Mesenchymal stem cell (in vitro differentiated cells and primary cell): ENCODE results near the gene SEPTIN5.
A peak's percentile ranks its signal among the peaks of the same experiment; 100 is the strongest.

Experiments used
- DNase-seq: peaks from one replicate; pipeline ENCODE4 v3.0.0-alpha.2; 2013
- H2AFZ ChIP-seq: one replicate; pipeline ENCODE4 v1.6.1; 2013; ENCODE audit warnings: low read depth, mild to moderate bottlenecking, control low read depth, inconsistent platforms, low read length, moderate library complexity
- H2AK5ac ChIP-seq: 2 replicates; pipeline ENCODE4 v1.6.1; 2013; ENCODE audit warnings: low read length, moderate library complexity, mild to moderate bottlenecking, inconsistent platforms; ENCODE audit not compliant: severe bottlenecking
- H2BK120ac ChIP-seq: one replicate; pipeline ENCODE4 v1.6.1; 2013; ENCODE audit warnings: low read depth, mild to moderate bottlenecking, inconsistent platforms, low read length, moderate library complexity
- H2BK12ac ChIP-seq, 2 experiments: one replicate each; pipeline ENCODE4 v1.6.1; 2013; ENCODE audit warnings: inconsistent platforms in 2 of 2, low read length in 2 of 2, mild to moderate bottlenecking in 2 of 2, moderate library complexity in 2 of 2, control low read depth in 1 of 2
- H2BK15ac ChIP-seq: one replicate; pipeline ENCODE4 v1.6.1; 2013; ENCODE audit warnings: mild to moderate bottlenecking, low read depth, inconsistent platforms; ENCODE audit not compliant: poor library complexity, severe bottlenecking
- H2BK5ac ChIP-seq: 2 replicates; pipeline ENCODE4 v1.6.1; 2013; ENCODE audit warnings: low read depth, mild to moderate bottlenecking, low read length, control low read depth, inconsistent platforms; ENCODE audit not compliant: poor library complexity, severe bottlenecking
- H3K14ac ChIP-seq, 2 experiments: one replicate each; pipeline ENCODE4 v1.6.1; 2013; ENCODE audit warnings: inconsistent platforms in 2 of 2, low read length in 2 of 2, control low read depth in 1 of 2, mild to moderate bottlenecking in 1 of 2, moderate library complexity in 1 of 2
- H3K18ac ChIP-seq, 2 experiments: one replicate each; pipeline ENCODE4 v1.6.1; 2013; ENCODE audit warnings: inconsistent platforms in 2 of 2, low read length in 2 of 2, control low read depth in 1 of 2, low read depth in 1 of 2, mild to moderate bottlenecking in 1 of 2
- H3K23ac ChIP-seq, 2 experiments: one replicate each; pipeline ENCODE4 v1.6.1; 2013; ENCODE audit warnings: inconsistent platforms in 2 of 2, low read length in 2 of 2, mild to moderate bottlenecking in 2 of 2, moderate library complexity in 2 of 2, control low read depth in 1 of 2
- H3K27ac ChIP-seq: 2 replicates; pipeline ENCODE4 v1.5.1; 2013; ENCODE audit warnings: mild to moderate bottlenecking, moderate library complexity, low read length, control low read depth, inconsistent platforms; ENCODE audit not compliant: poor library complexity, severe bottlenecking
- H3K27me3 ChIP-seq, 2 experiments: 2 replicates each; pipeline versions ENCODE4 v1.6.1 to v1.7.0; 2013; ENCODE audit warnings: low read length in 2 of 2, mild to moderate bottlenecking in 2 of 2, moderate library complexity in 2 of 2, control low read depth in 1 of 2, inconsistent platforms in 1 of 2; ENCODE audit not compliant: control insufficient read depth in 1 of 2, insufficient read depth in 1 of 2
- H3K36me3 ChIP-seq, 2 experiments: 2 replicates each; pipeline versions ENCODE4 v1.6.1 to v1.7.0; 2013; ENCODE audit warnings: low read length in 2 of 2, control low read depth in 1 of 2, inconsistent platforms in 1 of 2, low read depth in 1 of 2, mild to moderate bottlenecking in 1 of 2; ENCODE audit not compliant: insufficient read depth in 2 of 2, control insufficient read depth in 1 of 2
- H3K4ac ChIP-seq, 2 experiments: one replicate each; pipeline ENCODE4 v1.6.1; 2013; ENCODE audit warnings: inconsistent platforms in 2 of 2, low read length in 2 of 2, mild to moderate bottlenecking in 2 of 2, moderate library complexity in 2 of 2, control low read depth in 1 of 2, low read depth in 1 of 2
- H3K4me1 ChIP-seq: 2 replicates; pipeline ENCODE4 v1.6.1; 2013; ENCODE audit warnings: low read depth, low read length, control low read depth; ENCODE audit not compliant: control insufficient read depth, insufficient read depth
- H3K4me2 ChIP-seq: 2 replicates; pipeline ENCODE4 v1.6.1; 2013; ENCODE audit warnings: low read length, mild to moderate bottlenecking, inconsistent platforms; ENCODE audit not compliant: poor library complexity, severe bottlenecking
- H3K4me3 ChIP-seq, 2 experiments: 2 replicates each; pipeline versions ENCODE4 v1.5.1 to v1.7.0; 2013; ENCODE audit warnings: low read length in 2 of 2, mild to moderate bottlenecking in 2 of 2, control low read depth in 1 of 2, low read depth in 1 of 2; ENCODE audit not compliant: insufficient read depth in 1 of 2
- H3K79me1 ChIP-seq: replicated peaks from 2 replicates; pipeline ENCODE4 v1.6.1; 2013; ENCODE audit warnings: mild to moderate bottlenecking, control low read depth, low read length, inconsistent platforms; ENCODE audit not compliant: poor library complexity, severe bottlenecking
- H3K9ac ChIP-seq: 2 replicates; pipeline ENCODE4 v1.7.0; 2013; ENCODE audit warnings: mild to moderate bottlenecking, low read length, moderate library complexity
- H3K9me3 ChIP-seq: 2 replicates; pipeline ENCODE4 v1.7.0; 2013; ENCODE audit warnings: mild to moderate bottlenecking, low read length; ENCODE audit not compliant: control insufficient read depth
- H4K8ac ChIP-seq: one replicate; pipeline ENCODE4 v1.6.1; 2013; ENCODE audit warnings: inconsistent platforms, mild to moderate bottlenecking, low read length, moderate library complexity
- H4K91ac ChIP-seq: one replicate; pipeline ENCODE4 v1.6.1; 2013; ENCODE audit warnings: mild to moderate bottlenecking, low read length, inconsistent platforms
- WGBS: methylation state at CpG from one replicate; pipeline ENCODE4 v1.1.7; 2013; ENCODE audit warnings: mixed read lengths; 5-methylcytosine and 5-hydroxymethylcytosine counted together

SEPTIN5 gene

DNA sequence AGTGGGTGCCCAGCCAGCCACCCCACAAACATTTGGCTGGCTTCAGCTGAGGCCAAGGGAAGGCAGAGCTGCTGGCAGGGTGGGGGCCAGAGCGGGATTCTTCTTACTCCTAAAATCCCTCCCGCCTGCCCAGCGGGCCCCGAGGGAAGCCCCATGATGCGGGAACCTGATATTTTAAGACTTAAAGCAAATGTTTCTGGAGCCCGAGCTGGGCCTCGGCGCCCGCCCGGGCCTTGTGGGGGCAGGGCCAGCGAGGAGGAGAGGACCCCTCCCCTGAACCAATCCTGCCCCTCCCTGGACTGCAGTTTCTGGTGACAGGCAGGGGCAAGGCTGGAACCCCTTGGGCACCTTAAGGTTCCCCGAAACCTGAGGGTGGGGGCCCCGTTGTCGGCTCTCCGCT lies 26.3 kb downstream of the SEPTIN5 start:
- no peak overlapping the region for H2AFZ ChIP-seq
- no peak overlapping the region for H3K4me3 ChIP-seq
- no peaks in the 10 kb centered on the region for H3K79me1 ChIP-seq
- no peak overlapping the region for H2BK15ac ChIP-seq
- H3K18ac ChIP-seq, result no peak overlapping the region
- DNase-seq, result no peak
- H3K4me2 ChIP-seq, result no peak overlapping the region
- 89% methylated on average over 15 of the region's 15 CpGs for WGBS
- no peaks in the 10 kb centered on the region for H3K9me3 ChIP-seq
- H3K36me3 ChIP-seq, result no peaks in the 10 kb centered on the region
- no peak overlapping the region for H2BK5ac ChIP-seq
- peaks cover 2% of the 10 kb centered on the region for H3K4me1 ChIP-seq
- no peak overlapping the region for H3K4ac ChIP-seq
- H4K8ac ChIP-seq, result no peak overlapping the region
- no peak overlapping the region for H2BK120ac ChIP-seq
- H2AK5ac ChIP-seq, result no peak overlapping the region
- no peak overlapping the region for H3K9ac ChIP-seq
- no peak overlapping the region for H4K91ac ChIP-seq
- no peak overlapping the region for H3K23ac ChIP-seq
- H2BK12ac ChIP-seq, result no peak overlapping the region
- H3K27ac ChIP-seq, result no peak overlapping the region
- H3K27me3 ChIP-seq, result peaks cover 8 to 35% of the 10 kb centered on the region in 2 experiments
- H3K14ac ChIP-seq, result no peak overlapping the region

DNA sequence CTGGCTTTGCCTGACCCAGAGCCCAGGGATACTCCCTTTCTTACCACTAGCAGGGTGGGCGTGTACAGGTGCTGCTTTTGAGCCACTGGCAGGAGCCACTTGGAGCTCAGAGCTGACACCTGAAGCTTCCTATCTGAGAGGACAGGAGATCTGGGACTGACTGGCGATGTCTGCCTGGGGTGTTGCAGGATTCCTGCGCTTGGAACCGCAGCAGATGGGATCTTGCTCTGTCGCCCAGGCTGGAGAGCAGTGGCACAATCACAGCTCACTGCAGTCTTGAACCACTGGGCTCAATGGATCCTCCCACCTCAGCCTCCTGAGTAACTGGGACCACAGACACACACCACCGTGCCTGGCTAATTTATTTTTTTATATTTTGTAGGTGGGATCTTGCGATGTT lies 26.8 kb downstream of the SEPTIN5 start:
- no peak overlapping the region for H4K8ac ChIP-seq
- no peak overlapping the region for H2AFZ ChIP-seq
- H3K4ac ChIP-seq, result no peak overlapping the region
- H3K27ac ChIP-seq, result no peak overlapping the region
- H2BK120ac ChIP-seq, result no peak overlapping the region
- no peak overlapping the region for H3K4me2 ChIP-seq
- peaks cover 7 to 33% of the 10 kb centered on the region in 2 experiments for H3K27me3 ChIP-seq
- H3K4me3 ChIP-seq, result no peak overlapping the region
- no peaks in the 10 kb centered on the region for H3K79me1 ChIP-seq
- H2BK15ac ChIP-seq, result no peak overlapping the region
- H3K4me1 ChIP-seq, result peaks cover 6% of the 10 kb centered on the region
- H2BK12ac ChIP-seq, result no peak overlapping the region
- no peak overlapping the region for H3K23ac ChIP-seq
- H3K9me3 ChIP-seq, result no peaks in the 10 kb centered on the region
- 94% methylated on average over 6 of the region's 7 CpGs for WGBS
- no peak for DNase-seq
- no peak overlapping the region for H2AK5ac ChIP-seq
- no peak overlapping the region for H3K14ac ChIP-seq
- no peaks in the 10 kb centered on the region for H3K36me3 ChIP-seq
- H3K9ac ChIP-seq, result no peak overlapping the region
- H2BK5ac ChIP-seq, result no peak overlapping the region
- no peak overlapping the region for H3K18ac ChIP-seq
- H4K91ac ChIP-seq, result no peak overlapping the region

DNA sequence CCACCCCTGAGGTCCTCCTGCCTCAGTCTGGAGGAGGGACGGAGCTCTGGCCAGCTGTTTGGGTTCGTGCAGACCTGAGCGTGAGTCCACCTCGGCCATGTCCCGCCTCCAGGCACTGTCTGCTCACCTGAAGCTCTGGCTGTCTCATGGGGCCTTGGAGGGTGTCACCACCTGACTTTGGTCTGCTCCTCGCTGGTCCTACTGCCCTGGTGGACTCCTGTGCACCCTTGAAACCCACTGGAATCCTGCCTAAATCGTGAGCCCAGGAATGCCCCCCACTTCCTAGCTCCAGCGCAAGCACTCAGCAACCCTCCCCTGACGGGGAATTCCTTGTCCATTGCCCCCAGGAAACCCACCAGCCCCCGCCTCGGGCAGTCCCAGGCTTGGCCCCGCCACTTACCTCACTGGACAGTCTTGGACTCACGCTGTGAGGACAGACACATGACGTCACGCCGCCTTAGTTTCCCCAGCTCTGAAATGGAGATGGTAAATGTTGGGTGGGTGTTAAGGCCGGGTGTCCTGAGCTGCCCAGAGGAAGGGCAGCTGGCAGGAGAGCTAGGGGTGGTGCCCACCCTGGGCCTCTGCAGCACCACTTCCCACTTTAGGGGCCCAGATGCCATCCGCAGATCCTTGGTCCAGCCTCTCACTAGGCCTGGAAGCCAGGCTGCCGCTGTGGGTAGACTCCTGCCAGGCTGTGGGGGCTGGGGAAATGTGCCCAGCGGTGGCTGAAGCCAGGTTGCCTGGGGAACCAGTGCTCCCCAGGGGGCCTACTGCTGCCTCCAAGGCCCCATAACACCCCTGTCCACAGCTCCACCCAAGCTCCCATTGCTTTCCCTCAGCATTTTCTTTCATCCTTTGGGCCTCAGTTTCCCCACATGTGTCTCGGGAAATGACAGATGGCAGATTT lies 28.1 kb downstream of the SEPTIN5 start:
- H3K4me1 ChIP-seq, result peaks cover 6% of the 10 kb centered on the region
- peaks cover 3 to 24% of the 10 kb centered on the region in 2 experiments for H3K27me3 ChIP-seq
- no peak for DNase-seq
- 89% methylated on average over 21 of the region's 21 CpGs for WGBS
- H3K14ac ChIP-seq, result no peak overlapping the region
- no peak overlapping the region for H2AK5ac ChIP-seq
- H3K23ac ChIP-seq, result no peak overlapping the region
- H4K8ac ChIP-seq, result no peak overlapping the region
- no peak overlapping the region for H3K27ac ChIP-seq
- no peaks in the 10 kb centered on the region for H3K9me3 ChIP-seq
- H3K18ac ChIP-seq, result no peak overlapping the region
- H2BK15ac ChIP-seq, result no peak overlapping the region
- H3K4ac ChIP-seq, result no peak overlapping the region
- no peaks in the 10 kb centered on the region for H3K79me1 ChIP-seq
- no peak overlapping the region for H3K9ac ChIP-seq
- H2BK120ac ChIP-seq, result no peak overlapping the region
- no peak overlapping the region for H3K4me2 ChIP-seq
- no peak overlapping the region for H2AFZ ChIP-seq
- no peak overlapping the region for H2BK12ac ChIP-seq
- H4K91ac ChIP-seq, result peak overlapping the region; percentile 18
- H3K4me3 ChIP-seq, result no peak overlapping the region
- H2BK5ac ChIP-seq, result no peak overlapping the region
- no peaks in the 10 kb centered on the region for H3K36me3 ChIP-seq

GRCh38 chr22:19743081-19743480 lies 28.8 kb downstream of the SEPTIN5 start:
- no peaks in the 10 kb centered on the region for H3K36me3 ChIP-seq
- DNase-seq, result no peak
- peaks cover 3 to 23% of the 10 kb centered on the region in 2 experiments for H3K27me3 ChIP-seq
- H3K79me1 ChIP-seq, result no peaks in the 10 kb centered on the region
- no peak overlapping the region for H2BK5ac ChIP-seq
- H2BK120ac ChIP-seq, result no peak overlapping the region
- no peak overlapping the region for H2AK5ac ChIP-seq
- H4K8ac ChIP-seq, result no peak overlapping the region
- H3K23ac ChIP-seq, result no peak overlapping the region
- H3K4me1 ChIP-seq, result peaks cover 6% of the 10 kb centered on the region
- no peak overlapping the region for H3K14ac ChIP-seq
- no peak overlapping the region for H3K4me2 ChIP-seq
- H3K27ac ChIP-seq, result no peak overlapping the region
- no peak overlapping the region for H2BK15ac ChIP-seq
- no peak overlapping the region for H3K4me3 ChIP-seq
- H2BK12ac ChIP-seq, result no peak overlapping the region
- H3K4ac ChIP-seq, result no peak overlapping the region
- no peak overlapping the region for H2AFZ ChIP-seq
- no peak overlapping the region for H3K9ac ChIP-seq
- no peak overlapping the region for H4K91ac ChIP-seq
- WGBS, result 93% methylated on average over 6 of the region's 6 CpGs
- no peaks in the 10 kb centered on the region for H3K9me3 ChIP-seq
- no peak overlapping the region for H3K18ac ChIP-seq
